ENCODE results near the gene NLRP12.

DNA sequence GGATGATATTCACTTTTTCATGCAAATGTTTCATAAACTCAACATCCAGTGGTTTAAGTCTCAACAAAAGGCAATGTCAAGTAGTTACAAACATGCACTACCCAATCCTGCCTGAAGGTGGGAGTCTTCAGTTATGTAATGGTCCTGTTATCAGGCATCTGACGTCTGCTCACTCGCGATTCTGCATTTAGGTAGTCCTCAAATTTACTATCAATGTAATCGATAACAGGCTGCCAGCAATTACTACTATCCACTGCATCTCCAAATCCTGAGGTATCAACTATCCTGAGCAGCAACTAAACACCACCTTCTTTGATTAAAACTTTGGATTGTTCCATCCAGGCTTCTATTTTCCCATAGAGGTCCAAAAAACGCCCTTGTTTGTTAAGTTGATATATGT, 51.2 kb downstream of the NLRP12 start:
- TF ChIP-seq, protein P1, sequence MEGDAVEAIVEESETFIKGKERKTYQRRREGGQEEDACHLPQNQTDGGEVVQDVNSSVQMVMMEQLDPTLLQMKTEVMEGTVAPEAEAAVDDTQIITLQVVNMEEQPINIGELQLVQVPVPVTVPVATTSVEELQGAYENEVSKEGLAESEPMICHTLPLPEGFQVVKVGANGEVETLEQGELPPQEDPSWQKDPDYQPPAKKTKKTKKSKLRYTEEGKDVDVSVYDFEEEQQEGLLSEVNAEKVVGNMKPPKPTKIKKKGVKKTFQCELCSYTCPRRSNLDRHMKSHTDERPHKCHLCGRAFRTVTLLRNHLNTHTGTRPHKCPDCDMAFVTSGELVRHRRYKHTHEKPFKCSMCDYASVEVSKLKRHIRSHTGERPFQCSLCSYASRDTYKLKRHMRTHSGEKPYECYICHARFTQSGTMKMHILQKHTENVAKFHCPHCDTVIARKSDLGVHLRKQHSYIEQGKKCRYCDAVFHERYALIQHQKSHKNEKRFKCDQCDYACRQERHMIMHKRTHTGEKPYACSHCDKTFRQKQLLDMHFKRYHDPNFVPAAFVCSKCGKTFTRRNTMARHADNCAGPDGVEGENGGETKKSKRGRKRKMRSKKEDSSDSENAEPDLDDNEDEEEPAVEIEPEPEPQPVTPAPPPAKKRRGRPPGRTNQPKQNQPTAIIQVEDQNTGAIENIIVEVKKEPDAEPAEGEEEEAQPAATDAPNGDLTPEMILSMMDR (IDR thresholded peaks at IDR 0.05; ENCODE audit: low read depth, low read length, poor library complexity, severe bottlenecking): peak; percentile 66
- no peak for TF ChIP-seq EZH2phosphoT487 (IDR thresholded peaks at IDR 0.05; ENCODE audit: borderline replicate concordance, low read length)

All from DOHH2 (cell line).